ENCODE measurements around the gene KLHDC3.

KLHDC3 gene

GRCh38 chr6:42979523-42980177, 34.4 kb upstream of the KLHDC3 start:
- TF ChIP-seq, protein P1, sequence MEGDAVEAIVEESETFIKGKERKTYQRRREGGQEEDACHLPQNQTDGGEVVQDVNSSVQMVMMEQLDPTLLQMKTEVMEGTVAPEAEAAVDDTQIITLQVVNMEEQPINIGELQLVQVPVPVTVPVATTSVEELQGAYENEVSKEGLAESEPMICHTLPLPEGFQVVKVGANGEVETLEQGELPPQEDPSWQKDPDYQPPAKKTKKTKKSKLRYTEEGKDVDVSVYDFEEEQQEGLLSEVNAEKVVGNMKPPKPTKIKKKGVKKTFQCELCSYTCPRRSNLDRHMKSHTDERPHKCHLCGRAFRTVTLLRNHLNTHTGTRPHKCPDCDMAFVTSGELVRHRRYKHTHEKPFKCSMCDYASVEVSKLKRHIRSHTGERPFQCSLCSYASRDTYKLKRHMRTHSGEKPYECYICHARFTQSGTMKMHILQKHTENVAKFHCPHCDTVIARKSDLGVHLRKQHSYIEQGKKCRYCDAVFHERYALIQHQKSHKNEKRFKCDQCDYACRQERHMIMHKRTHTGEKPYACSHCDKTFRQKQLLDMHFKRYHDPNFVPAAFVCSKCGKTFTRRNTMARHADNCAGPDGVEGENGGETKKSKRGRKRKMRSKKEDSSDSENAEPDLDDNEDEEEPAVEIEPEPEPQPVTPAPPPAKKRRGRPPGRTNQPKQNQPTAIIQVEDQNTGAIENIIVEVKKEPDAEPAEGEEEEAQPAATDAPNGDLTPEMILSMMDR (IDR thresholded peaks at IDR 0.05; ENCODE audit: low read length, missing control alignments): no peak
- DNase-seq (ENCODE audit: low read depth): peak; percentile 47
- H3K4me3 ChIP-seq (replicated peaks; ENCODE audit: low read depth, low read length): peak overlapping the region; percentile 72

DNA sequence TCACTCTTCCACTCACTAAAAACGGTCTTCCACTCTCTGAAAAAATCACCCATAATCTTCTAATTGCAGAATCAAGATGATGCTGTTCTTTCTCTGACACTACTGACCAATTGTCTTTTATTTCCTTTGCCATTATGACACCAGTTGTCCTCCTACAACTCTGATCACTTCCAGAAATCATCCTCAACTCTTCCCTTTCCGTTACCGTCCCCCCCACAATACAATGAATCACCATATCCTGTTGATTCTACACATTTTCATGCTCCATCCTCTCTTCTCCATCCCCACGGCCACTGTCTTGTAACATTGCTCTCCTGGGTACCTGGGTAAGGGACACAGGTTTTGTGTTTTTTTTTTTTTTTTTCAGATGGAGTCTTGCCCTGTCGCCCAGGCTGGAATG, 32.2 kb upstream of the KLHDC3 start:
- H3K4me3 ChIP-seq (replicated peaks; ENCODE audit: low read depth, low read length): no peak overlapping the region
- TF ChIP-seq, protein P1 (IDR thresholded peaks at IDR 0.05; ENCODE audit: low read length, missing control alignments): no peak
- DNase-seq (ENCODE audit: low read depth): peak; percentile 29

DNA sequence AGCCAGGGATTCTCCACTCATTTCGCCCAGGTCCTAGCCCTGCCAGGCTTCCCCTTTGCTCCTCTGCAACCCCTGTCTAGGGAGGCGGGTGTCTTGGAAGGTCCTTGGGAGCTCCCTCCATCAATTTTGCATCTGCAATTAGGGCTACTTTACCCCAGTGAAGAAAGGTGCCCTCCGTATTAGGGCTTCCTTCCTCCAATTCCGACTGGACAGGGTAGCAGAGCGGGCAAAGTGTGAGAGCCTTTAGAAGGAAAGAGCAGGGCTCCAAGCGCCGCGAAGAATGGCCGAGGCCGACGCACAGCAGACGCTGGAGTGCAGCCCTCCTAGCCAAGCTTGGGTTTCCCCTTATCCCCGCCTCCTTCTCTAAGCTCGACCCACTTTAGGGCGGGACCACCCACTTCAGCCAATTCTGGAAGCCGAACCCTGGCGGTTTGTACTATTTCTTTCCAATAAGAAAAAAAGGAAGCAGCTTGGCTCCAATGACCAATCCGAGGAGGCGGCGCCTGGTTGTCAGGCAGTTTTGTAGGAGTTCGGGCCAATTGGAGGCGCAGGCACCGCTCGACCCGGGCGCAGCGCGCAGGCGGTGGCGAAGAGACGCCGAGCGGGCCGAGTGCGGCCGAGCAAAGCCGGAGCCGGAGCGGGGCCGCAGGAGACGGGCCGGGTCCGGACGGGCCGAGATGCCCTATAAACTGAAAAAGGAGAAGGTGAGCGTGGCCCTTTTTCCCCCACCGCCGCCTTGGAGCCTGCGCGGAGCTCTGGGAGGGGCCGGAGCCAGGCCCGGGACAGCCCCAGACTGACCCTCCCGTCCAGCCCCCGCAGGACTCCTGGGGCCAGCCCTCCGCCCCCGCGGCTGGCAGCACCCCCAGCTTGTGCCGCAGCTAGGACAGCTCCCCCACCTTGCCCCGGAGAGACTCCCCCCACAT, 29.8 kb upstream of the KLHDC3 start, which contains the start of gene PPP2R5D:
Gene PPP2R5D (plus strand): TSS at position 570 of the 923 bp plus-strand sequence. CDS start 108 bp downstream, at position 678.
- TF ChIP-seq, protein P1 (IDR thresholded peaks at IDR 0.05; ENCODE audit: low read length, missing control alignments): no peak
- H3K4me3 ChIP-seq (replicated peaks; ENCODE audit: low read depth, low read length): peak within 1 kb of the TSS; percentile 78
- peak; percentile 99 for DNase-seq (ENCODE audit: low read depth)

DNA sequence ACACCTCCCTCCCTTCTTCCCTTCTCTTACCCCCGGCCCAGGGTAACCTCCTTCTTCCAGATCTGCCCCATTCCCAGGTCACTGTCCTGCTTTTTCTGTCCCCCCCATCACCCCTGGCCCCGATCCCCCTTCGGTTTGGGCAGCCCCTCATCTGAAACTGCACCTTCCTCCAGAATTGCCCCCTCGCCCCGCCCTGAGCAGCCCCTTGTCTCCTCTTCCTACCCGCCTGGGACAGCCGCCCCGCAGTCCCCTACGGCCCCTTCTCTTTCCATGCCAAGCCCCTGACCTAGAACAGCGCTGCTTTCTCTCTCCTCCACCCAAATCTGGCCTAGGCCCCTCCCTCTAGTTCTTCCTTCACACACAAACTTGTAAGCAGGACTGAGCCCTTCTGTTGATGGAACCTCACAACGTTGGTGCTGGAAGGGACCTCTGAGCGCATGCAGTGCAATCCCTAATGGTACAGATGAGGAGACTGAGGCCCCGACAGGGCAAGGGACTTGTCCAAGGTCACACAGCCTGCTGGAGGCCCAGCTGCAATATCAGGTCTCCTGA, 29.0 kb upstream of the KLHDC3 start:
- peak overlapping the region; percentile 78 for H3K4me3 ChIP-seq (replicated peaks; ENCODE audit: low read depth, low read length)
- TF ChIP-seq, protein P1 (IDR thresholded peaks at IDR 0.05; ENCODE audit: low read length, missing control alignments): no peak
- DNase-seq (ENCODE audit: low read depth): no peak

- TF ChIP-seq, protein P1 (IDR thresholded peaks at IDR 0.05; ENCODE audit: low read length, missing control alignments): no peak
- no peak overlapping the region for H3K4me3 ChIP-seq (replicated peaks; ENCODE audit: low read depth, low read length)
- no peak for DNase-seq (ENCODE audit: low read depth)
Observed at GRCh38 chr6:42987533-42988451, 26.3 kb upstream of the KLHDC3 start.

- no peak overlapping the region for H3K4me3 ChIP-seq (replicated peaks; ENCODE audit: low read depth, low read length)
- peak; percentile 74 for DNase-seq (ENCODE audit: low read depth)
Observed at GRCh38 chr6:42988486-42989020, 25.5 kb upstream of the KLHDC3 start.

More at GRCh38 chr6:42988486-42989020, 25.5 kb upstream of the KLHDC3 start:
- TF ChIP-seq, protein P1 (IDR thresholded peaks at IDR 0.05; ENCODE audit: low read length, missing control alignments): no peak

All from fibroblast of pulmonary artery (primary cell).